Measurements from ENCODE around the gene ARL5C.
A peak's percentile ranks its signal among the peaks of the same experiment; 100 is the strongest.
"Not testable (repeated sequence)": the region's sequence is repeated elsewhere in the genome, so short reads cannot be mapped to it uniquely, and the experiment has no call there.

ARL5C gene

DNA sequence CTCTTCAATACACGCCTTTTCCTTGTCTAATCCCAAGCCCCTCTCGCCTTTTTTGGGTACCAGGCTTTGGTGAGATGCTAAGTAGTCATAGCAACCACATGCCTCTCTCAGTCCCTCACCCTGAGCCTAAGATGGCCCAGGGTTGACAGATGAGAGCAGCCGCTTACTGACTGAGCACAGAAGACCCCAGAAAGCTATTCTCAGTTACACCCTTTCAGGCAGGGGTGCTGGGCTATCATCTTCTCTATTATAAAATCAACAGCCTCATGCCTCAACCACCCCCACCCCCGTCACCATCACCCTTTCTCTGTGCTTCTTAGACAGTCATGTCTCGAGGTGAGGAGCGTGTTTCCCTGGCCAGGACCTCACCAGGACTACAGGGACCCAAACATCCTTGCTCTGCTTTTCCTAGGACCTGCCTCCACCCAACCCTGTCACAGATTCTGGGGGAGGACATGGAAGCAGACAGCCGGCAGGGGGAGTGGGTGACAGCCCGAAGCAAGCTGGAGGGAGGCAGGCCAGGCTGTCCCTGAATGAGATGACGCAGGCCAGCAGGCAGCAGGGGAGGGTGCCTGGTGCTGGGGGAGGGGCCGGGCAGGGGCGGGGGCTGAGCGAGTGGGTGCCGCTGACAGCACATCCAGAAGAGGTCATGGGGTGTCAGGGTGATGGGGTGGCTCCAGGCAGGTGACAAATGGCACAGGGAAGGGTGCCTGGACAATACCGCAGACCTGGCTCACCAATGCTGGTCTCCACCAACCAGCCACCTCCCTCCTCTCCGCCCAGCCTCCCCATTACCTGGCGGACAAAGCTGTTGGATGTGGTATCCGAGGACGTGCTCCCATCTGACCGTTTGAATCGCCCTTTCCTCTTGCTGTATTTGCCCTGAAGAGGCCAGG lies 28.4 kb upstream of the ARL5C start:
- no peak for DNase-seq

DNA sequence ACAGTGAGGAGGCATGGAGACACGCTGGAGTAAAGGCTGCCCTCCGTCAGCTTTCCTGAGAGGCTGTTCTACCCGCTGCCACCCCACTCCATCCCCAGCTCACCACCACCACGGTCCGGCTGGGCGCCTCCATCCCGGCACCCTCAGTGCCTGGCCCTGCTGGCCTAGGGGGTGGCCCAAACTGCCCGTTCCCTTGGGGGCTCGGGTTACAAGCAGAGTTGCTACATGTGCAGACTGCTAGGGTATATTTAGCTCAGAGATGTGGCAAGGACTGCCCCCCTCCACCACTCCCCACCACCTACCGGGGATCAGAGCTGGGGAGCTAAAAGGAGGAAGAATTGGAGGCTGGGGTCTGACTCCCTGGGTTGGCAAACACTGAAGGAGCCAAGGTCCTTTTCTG lies 27.4 kb upstream of the ARL5C start:
- no peak for DNase-seq

DNA sequence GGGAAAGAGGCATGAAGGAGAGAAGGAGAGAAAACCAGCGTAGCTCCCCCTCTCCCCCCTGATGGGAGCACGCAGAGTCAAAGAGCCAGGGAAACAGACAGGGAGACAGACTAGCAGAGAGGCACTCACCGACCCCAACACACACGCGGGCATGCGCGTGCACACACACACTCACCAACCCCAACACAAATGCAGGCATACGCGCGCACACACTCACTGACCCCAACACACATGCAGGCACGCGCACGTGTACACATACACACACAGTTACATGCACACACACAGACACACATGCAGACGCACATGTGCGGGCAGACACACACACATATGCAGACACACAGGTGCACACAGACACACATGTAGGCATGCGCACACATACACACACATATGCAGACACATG lies 26.9 kb upstream of the ARL5C start:
- DNase-seq: no peak

DNA sequence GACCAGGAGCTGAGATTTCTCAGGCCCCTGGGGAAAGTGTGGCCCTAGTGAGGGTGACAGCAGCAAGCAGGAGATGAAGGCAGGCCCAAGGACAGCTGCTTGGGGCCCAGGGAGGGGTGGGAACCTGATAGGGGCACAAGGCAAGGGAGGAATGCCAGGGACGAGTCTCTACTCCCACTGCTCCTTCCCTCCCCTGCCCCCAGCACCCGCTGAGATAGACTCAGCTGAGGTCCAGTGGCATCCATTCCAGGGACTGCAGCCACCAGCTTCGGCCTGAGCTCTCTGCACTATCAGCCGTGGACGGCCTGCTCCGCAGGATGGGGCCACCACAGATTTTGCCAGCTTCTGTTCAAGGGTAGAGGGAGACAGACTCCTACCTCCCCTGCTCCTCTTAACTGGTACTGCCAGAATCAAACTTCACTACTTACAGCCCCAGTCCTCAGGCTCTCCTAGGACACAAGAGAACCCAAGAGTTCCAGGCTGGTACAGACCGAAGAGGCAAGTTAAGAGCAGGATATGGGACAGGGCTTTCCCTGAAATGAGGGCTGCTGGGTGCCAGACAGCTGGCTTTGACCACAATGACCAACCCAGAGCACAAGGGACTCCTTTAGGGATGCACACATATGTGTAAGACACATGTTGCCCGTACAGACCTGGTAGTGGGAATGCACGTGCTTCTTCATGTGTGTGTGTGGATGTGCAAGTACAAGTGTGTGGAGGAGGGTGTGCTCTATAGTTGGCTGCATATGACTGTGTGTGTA lies 26.0 kb upstream of the ARL5C start:
- DNase-seq: no peak

DNA sequence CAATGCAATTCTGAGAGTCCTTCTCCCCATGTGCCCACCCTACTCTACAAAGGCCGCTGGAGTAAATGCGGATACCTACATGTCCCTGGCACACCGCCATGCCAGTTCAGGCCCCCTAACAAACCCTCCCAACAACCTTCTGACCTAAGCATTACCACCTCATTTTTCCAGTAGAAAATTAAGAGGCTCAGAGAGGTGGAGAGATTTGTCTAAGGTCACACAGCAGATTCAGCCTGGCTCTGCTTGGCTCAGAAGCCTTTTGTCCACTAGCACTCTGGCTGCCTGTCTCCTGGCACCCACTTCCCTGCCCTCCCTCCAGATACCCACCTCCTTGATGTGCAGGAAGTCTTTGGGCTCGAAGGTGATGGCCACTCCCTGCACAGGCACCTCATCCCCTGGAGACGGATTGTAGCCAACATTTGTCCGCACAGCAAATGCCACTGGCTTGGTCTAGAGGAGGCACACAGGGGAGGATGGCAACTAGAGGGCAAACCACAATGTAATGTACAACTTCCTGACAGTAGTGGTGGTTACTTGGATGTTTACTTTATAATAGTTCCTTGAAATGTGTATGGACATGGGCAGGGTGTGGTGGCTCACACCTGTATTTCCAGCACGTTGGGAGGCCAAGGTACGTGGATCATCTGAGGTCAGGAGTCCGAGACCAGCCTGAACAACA lies 21.3 kb upstream of the ARL5C start:
- no peak for DNase-seq

DNA sequence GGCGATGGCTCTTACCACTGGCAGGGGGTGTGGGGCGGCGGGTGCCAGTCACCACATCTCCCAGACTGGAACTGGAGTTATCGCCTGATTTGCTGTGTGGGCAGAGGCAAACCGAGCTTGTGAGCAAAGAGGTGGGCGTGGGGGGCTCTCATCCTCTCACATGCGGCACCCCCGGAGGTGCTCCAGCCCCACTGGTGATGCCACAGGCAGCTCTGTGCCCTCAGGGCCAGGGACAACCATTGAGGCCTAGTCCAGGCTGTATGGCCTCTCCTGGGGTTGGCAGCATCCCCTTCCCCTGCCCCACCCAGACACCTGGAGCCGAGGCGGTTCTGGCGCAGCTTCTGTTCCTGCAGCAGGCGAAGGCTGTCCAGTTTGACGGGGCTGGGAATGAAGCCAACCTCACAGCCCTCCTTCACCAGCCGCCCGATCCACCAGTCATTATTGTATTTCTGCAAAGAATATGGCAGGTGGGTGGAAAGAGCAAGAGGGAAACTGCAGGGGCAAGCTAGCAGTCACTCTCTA lies 20.6 kb upstream of the ARL5C start:
- no peak for DNase-seq

DNA sequence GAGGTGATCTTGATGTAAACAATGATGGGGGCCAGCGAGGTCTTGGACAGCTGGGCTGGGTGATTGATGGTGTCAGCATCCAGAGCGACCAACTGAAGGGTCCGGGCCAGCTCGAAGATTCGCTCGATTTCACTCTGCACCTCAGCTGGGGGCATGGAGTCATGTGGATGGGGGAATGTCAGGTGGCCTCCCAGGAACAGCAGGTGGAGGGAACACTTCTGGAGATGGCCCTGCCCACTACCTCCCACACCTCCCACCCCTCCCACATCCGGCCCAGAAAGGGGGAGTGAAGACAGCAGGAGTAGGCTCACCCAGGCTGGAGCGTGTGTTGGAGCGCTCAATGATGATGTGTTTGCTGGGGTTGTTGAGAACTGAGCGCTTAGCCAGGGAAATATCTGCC lies 17.8 kb upstream of the ARL5C start:
- no peak for DNase-seq

DNA sequence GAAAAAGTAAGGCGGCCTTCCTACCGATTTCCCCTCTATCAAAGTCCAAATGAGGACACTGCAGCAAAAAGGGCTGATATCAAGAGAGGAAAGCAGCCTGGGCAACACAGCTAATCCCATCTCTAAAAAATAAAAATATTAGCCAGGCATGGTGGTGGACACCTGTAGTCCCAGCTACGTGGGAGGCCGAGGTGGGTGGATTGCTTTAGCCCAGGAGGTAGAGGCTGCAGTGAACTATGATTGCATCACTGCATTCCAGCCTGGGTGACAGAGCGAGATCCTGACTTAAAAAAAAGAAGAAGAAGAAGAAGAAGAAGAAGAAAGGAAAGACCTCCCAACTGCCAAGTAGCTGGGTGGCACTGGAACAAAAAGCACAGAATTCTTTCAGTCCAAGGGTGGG lies 17.1 kb upstream of the ARL5C start:
- no peak for DNase-seq

DNA sequence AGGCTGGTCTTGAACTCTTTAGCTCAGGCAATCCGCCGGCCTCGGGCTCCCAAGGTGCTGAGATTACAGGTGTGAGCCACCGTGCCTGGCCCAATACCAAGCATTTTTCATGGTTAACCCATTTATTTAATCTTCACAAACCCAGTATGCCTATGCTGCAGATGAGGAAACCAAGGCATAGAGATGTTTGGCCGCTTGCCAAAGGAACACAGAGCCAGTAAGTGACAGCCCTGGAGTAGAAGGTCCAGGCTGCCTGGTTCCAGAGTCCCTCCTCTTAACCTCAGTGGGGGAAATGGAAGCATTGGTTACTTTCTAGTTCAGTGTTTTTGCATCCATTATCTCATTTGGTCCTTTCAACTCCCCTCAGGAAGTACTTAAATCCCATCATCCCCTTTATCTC lies 15.3 kb upstream of the ARL5C start:
- DNase-seq: no peak

DNA sequence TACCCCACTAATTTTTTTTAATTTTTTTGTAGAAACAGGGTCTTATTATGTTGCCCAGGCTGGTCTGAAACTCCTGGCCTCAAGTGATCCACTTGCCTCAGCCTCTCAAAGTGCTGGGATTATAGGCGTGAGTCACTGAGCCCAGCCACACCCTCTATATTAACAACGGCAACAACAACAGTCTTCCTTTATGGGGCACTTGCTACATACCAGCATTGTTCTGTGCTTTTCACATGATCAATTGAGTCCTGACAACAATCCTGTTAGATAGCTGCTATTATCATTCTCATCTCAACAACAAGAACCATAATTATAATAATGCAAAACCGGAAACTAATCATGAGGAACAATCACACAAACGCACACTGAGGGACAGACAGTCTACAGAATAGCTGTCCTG lies 12.6 kb upstream of the ARL5C start:
- no peak for DNase-seq

DNA sequence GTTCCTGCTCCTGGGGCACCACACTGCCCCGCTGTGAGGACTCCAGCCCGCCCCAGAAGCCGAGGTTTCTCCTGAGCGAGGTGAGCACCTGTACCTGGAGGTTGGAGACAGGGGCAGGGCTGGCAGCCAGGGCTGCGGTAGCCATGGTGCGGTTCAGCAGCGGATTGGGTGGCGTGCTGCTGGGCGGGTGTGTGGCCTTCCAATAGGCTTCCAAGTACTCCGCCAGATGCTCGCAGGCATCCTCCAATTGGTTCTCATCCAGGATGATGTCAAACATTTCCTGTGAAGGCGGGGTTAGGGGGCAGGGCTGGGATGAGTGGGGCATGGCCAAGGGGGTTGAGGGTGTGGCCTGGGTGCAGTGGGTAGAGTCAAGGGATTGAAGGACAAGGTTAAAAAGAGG lies 11.3 kb upstream of the ARL5C start:
- no peak for DNase-seq

DNA sequence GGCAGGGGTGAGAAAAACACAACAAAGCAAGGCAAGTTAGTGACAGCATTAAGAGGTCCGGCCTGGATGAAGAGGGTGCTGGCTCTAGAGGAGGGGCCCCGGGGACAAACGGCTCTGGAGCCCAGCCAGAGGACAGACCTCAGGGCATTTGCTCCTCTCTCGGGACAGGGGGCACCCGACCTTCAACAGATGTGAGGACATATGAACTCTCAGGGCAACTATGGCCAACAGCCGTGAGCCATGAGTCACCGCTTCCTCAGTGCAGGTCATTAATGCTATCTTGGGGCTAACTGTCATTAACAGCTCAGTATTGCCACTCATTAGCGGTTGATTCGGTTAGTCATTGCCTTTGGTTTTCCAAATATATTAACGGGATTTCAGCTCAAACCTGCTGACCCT lies 9.7 kb upstream of the ARL5C start:
- no peak for DNase-seq

DNA sequence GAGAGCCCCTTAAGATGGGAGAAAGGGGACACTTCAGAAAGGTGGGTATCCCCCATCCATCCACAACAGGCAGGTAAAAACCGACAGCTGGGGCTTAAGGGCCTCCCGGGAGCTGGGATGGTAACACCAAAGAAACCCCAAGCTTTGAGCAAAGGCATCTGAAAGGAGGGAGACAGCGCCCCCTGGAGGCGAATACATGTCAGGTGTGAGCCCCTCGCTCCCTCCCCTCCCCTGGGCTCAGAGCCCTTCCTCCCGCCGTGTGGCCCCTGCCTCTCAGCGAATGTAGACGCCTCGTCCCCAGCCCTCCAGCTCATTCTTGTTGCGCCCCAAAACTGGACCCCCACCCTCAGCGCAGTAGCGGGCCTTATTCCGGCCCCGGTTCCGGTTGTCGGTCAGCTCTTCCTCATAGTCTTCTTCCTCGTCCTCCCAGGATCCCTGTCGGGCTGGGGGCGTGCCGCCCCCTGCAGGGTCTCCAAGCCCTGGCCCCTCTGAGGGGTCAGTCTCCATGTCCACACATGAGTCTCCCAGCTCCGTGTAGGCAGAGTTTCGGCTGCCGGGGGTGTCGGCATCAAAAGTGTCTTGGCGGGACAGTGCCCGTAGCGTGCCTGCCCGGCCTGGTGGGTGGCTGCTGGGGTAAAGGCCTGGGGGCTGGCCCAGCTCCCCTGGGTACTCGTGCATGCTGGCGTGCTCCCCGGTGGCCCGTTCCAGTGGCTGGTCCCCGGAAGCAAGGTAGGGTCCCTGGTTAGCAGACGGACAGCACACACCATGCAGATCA lies 9.1 kb upstream of the ARL5C start:
- peak; percentile 67 for DNase-seq

DNA sequence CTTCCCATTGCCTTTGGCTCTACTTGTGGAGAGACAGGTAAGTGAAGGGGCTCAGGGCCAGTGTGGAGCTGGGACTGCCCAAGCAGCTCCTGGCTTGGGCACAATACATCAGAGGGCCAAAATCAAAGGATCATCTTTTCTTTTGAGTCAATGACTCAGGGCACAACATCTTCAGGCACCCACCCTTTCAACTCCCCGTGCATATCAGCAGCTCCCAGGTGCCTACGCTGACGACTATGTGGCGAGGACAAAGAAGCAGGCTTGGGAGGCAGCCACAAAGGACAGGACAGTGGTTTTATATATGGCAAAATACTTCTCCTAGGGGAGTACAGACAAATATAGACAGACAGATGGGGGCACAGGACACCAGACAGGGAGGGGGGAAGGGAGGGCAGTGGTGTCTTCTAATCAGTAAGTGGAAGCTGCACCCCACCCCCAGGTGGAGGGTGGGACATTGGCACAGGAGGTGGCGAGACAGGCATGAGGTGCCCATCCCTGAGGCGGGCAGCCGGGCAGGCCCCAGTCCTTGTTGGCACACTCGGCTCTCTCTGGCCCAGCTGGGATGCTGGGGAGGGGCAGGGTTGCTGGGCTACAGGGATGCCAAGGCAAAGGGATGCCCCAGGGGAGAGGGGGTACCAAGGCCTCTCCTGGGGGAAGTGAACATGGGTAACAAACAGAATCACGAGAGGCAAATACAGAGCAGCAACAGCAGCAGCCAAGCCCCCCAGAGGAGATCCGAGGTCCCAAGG lies 7.7 kb upstream of the ARL5C start:
- no peak for DNase-seq

DNA sequence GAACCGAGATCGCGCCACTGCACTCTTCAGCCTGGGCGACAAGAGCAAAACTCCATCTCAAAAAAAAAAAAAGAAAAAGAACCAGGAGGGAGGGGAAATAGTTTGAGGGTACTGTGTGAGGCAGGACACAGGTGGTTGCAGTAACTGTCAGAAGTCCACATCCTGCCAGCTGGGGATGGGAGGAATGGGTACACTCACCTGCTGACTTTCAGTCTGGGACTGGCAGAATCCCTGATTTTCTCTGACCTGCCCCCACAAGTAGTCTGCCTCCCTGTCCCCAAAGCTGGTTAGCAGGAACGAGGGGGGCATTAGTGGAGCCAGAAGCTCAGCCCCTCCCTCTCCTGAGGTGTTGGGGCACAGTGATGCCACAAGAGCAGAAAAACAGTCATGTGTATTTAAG lies 7.1 kb upstream of the ARL5C start:
- no peak for DNase-seq

DNA sequence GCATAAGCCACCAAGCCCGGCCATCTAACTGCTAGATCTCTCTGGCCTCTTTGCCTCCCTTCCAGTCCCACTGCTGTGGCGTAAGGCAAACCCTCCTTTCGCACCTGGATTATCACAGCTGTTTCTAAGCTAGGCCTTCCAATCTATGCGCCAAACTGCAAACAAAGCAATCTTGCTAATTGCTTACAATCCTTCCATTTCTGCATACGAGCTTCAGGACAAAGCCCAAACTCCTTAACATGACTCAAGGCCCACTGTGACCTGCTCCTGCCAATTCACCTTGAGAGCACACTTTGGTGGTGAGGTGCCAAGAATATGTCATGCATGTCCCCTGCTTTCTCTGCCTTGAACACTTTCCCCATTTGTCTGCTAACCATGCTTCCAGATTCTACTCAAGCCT lies 6.0 kb upstream of the ARL5C start:
- no peak for DNase-seq

DNA sequence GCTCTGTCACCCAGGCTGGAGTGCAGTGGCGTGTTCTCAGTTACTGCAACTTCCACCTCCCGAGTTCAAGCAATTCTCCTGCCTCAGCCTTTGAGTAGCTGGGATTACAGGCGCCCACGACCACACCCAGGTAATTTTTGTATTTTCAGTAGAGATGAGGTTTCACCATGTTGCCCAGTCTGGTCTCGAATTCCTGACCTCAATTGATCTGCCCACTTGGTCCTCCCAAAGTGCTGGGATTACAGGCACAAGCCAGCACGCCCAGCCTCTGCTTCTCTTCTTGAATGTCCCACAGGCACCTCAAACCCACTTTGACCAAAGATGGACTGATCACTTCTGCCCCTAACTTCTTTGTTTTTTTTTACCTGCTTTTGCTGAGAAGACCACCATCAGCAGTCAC lies 4.6 kb upstream of the ARL5C start:
- DNase-seq: no peak

DNA sequence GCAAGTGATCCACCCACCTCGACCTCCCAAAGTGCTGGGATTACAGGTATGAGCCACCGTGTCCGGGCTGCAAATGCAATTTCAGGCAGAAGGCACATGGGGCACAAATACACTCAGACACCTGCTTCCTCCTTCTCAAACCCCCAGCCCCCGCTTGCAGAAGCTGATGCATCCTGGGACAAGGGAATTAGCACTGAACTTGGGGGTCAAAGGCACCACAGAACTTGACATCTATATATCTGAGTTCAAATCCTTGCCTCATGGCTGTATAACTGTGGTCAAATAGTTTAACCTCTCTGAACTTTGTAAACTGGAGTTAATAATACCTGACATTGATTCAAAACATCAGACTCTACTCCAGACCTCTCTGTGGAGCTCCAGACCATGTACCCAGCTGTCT lies 4.1 kb upstream of the ARL5C start:
- DNase-seq: no peak

DNA sequence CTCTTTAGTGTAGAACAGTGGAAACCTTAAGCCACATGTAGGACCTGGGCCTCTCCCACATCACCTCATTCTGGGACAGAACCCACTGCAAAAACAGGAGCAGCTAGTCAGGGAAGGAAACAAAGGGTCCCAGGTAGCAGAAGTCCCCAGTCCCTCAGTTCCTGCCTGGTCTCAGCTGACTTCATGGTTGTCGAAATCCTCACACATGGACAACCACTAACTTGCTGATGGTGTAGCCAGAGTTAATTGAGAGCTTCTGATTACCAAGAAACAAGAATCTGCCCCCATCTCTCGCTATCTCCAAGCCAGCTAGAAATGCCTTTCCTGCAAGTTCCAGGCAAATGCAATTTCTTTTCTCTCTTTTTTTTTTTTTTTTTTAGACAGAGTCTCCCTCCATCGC lies 3.6 kb upstream of the ARL5C start:
- no peak for DNase-seq

DNA sequence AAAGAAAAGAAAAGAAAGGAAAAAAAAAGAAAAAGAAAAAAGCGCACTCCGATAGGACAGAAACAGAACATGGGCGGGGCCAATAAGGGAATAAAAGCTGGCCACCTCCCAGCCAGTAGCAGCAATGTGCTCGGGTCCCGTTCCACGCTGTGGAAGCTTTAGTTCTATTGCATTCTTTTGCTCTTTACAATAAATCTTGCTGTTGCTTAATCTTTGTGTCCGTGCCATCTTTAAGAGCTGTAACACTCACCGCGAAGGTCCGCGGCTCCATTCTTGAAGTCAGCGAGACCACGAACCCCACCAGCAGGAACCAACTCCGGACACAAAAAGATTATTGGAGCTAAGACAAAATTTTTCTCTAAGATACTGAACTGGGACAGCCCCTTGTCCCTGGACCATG lies 3.1 kb upstream of the ARL5C start:
- no peak for DNase-seq

DNA sequence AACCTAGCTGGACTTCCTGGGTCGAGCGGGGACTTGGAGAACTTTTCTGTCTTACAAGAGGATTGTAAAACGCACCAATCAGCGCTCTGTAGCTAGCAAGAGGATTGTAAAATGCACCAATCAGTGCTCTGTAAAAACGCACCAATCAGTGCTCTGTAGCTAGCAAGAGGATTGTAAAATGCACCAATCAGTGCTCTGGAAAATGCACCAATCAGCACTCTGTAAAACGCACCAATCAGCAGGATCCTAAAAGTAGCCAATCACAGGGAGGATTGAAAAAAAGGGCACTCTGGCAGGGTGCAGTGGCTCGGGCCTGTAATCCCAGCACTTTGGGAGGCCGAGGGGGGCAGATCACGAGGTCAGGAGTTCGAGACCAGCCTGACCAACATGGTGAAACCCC lies 2.5 kb upstream of the ARL5C start:
- not testable (repeated sequence) for DNase-seq

DNA sequence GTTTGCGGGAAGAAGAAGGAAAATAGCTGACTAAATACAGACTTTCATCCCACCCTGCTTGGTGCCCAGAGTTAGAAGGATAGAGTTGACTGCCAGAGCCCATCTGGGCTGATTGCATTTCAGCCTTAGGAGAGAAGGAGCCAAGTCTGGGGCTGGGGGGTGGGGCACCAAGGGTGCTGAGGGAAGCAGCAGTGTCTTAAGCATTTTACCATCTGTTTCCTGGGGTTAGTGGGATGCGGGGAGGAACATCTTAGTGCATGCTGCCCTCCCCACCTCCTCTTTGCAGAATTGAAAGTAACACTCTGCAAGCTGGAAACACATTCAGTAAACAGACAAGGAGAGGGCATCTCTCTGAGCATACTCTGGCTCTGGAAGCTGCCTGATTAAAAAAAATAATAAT lies 1.5 kb upstream of the ARL5C start:
- no peak for DNase-seq
